Sigmoid colon (tissue), 7 donors: ENCODE data around the gene FSTL5. TPM values are rescaled to one million over a fixed set of nuclear protein-coding genes. Genes with fewer than 3 reads are reported as not detected.

ENCODE experiments used
- DNase-seq: peaks from one replicate; pipeline ENCODE4 v3.0.0-alpha.2; 2019
- H3K27ac ChIP-seq, 4 donors: fragments of 200-600 bp; sonication (generic); one replicate each; pipeline ENCODE4 v1.5.1; 2016 to 2019; ENCODE audit warnings: mild to moderate bottlenecking in 1 of 4
- H3K27me3 ChIP-seq, 3 donors: fragments of 200-600 bp; sonication (generic); one replicate each; pipeline ENCODE4 v1.5.1; 2019; ENCODE audit warnings: mild to moderate bottlenecking in 1 of 3
- H3K36me3 ChIP-seq, 4 donors: fragments of 200-600 bp; sonication (generic); one replicate each; pipeline ENCODE4 v1.5.1; 2016 to 2019
- H3K4me1 ChIP-seq, 4 donors: fragments of 200-600 bp; sonication (generic); one replicate each; pipeline ENCODE4 v1.5.1; 2017 to 2019
- H3K4me3 ChIP-seq, 4 donors: fragments of 200-600 bp; sonication (generic); one replicate each; pipeline ENCODE4 v1.5.1; 2017 to 2019; ENCODE audit warnings: mild to moderate bottlenecking in 2 of 4, moderate library complexity in 1 of 4
- H3K9me3 ChIP-seq, 4 donors: fragments of 200-600 bp in 3 of 4; sonication (generic) in 3 of 4; one replicate each; pipeline versions ENCODE4 v1.5.1 to v1.6.1; 2013 to 2019
- EP300 ChIP-seq, 4 donors: sonication (generic); formaldehyde crosslinking; IDR thresholded peaks; one replicate each; pipeline ENCODE4 v1.6.1; 2017; ENCODE audit warnings: antibody characterized with exemption in 4 of 4
- POLR2A ChIP-seq, 2 donors: fragments of 450-650 bp; IDR thresholded peaks; one replicate each; pipeline ENCODE4 v1.6.1; 2016; ENCODE audit warnings: antibody characterized with exemption in 2 of 2, mild to moderate bottlenecking in 2 of 2, moderate library complexity in 2 of 2
- POLR2AphosphoS5 ChIP-seq, 4 donors: sonication (generic); formaldehyde crosslinking; IDR thresholded peaks; one replicate each; pipeline ENCODE4 v1.6.1; 2017; ENCODE audit warnings: antibody characterized with exemption in 4 of 4
- WGBS, 2 donors: extraction: QIAGEN DNeasy Blood & Tissue Kit; methylation state at CpG; one replicate each; pipeline ENCODE4 v1.1.7; 2013; 5-methylcytosine and 5-hydroxymethylcytosine counted together
- intact Hi-C: fragments of 100-400 bp; cut with DNase I; formaldehyde crosslinking; loops from one replicate; pipeline ENCODE4 v1.15.1; 2023
- polyA plus RNA-seq, 3 donors: library from polyadenylated mRNA; stranded (reverse); fragments of 200-250 nt; gene quantifications; one replicate each; pipeline ENCODE4 v1.2.3, GENCODE V29; 2013
- total RNA-seq, 4 donors: library from RNA; depleted of rRNA; stranded (reverse); fragments of >200 nt; gene quantifications; one replicate each; pipeline ENCODE4 v1.1.0, GENCODE V29; 2016
- TF ChIP-seq, protein P1 (sequence below), 4 experiments: fragments of 450-650 bp in 3 of 4; fragments of 200-600 bp in 1 of 4; IDR thresholded peaks; one replicate each; pipeline ENCODE4 v1.5.1; 2016 to 2019; ENCODE audit warnings: antibody characterized with exemption in 4 of 4, mild to moderate bottlenecking in 3 of 4, moderate library complexity in 2 of 4
- donor health status: healthy with polysubstance abuse.
- donor health status: Bipolar disorder and iron deficiency.
- donor health status: healthy.

The FSTL5 gene
- total and polyA plus RNA-seq, 7 donors: 0.42 to 1.8 (median 0.82) TPM; not detected in 2

- DNase-seq: no peak
- Histone ChIP-seq H3K27ac (no peak overlapping the region), H3K27me3 (no peaks in the 10 kb centered on the region), H3K4me1 (no peaks in the 10 kb centered on the region), H3K36me3 (no peaks in the 10 kb centered on the region), H3K9me3 (no peaks in the 10 kb centered on the region), H3K4me3 (no peak overlapping the region)
- intact Hi-C loops: no loop called here
- TF ChIP-seq, protein P1, sequence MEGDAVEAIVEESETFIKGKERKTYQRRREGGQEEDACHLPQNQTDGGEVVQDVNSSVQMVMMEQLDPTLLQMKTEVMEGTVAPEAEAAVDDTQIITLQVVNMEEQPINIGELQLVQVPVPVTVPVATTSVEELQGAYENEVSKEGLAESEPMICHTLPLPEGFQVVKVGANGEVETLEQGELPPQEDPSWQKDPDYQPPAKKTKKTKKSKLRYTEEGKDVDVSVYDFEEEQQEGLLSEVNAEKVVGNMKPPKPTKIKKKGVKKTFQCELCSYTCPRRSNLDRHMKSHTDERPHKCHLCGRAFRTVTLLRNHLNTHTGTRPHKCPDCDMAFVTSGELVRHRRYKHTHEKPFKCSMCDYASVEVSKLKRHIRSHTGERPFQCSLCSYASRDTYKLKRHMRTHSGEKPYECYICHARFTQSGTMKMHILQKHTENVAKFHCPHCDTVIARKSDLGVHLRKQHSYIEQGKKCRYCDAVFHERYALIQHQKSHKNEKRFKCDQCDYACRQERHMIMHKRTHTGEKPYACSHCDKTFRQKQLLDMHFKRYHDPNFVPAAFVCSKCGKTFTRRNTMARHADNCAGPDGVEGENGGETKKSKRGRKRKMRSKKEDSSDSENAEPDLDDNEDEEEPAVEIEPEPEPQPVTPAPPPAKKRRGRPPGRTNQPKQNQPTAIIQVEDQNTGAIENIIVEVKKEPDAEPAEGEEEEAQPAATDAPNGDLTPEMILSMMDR (IDR thresholded peaks at IDR 0.05): no peak
- TF ChIP-seq EP300 (IDR thresholded peaks at IDR 0.05) (no peak), POLR2AphosphoS5 (IDR thresholded peaks at IDR 0.05) (no peak), POLR2A (IDR thresholded peaks at IDR 0.05) (no peak)
- WGBS, 2 donors: 82 to 85% methylated on average over 1 of the region's 1 CpG
Measured at GRCh38 chr4:161987611-161988010, 176.2 kb downstream of the FSTL5 start.

DNA sequence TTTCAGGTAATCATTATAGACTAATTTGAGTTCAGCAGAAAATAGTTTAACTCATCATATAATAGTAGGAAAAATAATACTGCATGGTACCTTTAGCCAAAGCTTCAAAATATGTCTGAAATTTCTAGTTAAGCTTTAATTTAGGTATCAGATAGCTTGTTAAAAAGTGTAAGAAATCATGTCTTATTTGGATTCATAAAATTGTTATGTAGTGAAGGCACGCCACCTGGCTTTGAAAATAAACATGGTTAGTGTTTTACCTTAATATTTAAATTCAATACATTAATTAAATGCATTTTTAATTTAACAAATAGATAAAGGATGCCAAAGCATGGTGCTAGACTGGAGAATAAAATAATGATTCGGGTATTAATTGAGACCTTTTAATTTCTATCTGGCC, 211.4 kb downstream of the FSTL5 start:
- H3K27me3 ChIP-seq: no peaks in the 10 kb centered on the region
- no peaks in the 10 kb centered on the region for H3K9me3 ChIP-seq
- H3K36me3 ChIP-seq: no peaks in the 10 kb centered on the region
- H3K4me3 ChIP-seq: no peak overlapping the region
- H3K27ac ChIP-seq: no peak overlapping the region
- WGBS, 2 donors: 53 to 60% methylated on average over 2 of the region's 2 CpGs
- no peak for DNase-seq
- no peaks in the 10 kb centered on the region for H3K4me1 ChIP-seq
- TF ChIP-seq EP300 (IDR thresholded peaks at IDR 0.05): no peak
- TF ChIP-seq POLR2AphosphoS5 (IDR thresholded peaks at IDR 0.05): no peak
- TF ChIP-seq, protein P1 (IDR thresholded peaks at IDR 0.05): no peak
- TF ChIP-seq POLR2A (IDR thresholded peaks at IDR 0.05): no peak
- intact Hi-C loops: no loop called here

- H3K27ac ChIP-seq: no peak overlapping the region
- 72 to 79% methylated on average over 4 of the region's 4 CpGs for WGBS, 2 donors
- TF ChIP-seq, protein P1 (IDR thresholded peaks at IDR 0.05): no peak
- no peak for TF ChIP-seq POLR2AphosphoS5 (IDR thresholded peaks at IDR 0.05)
- no peak for TF ChIP-seq POLR2A (IDR thresholded peaks at IDR 0.05)
- TF ChIP-seq EP300 (IDR thresholded peaks at IDR 0.05): no peak
- H3K4me1 ChIP-seq: no peaks in the 10 kb centered on the region
- no peaks in the 10 kb centered on the region for H3K36me3 ChIP-seq
- H3K9me3 ChIP-seq: no peaks in the 10 kb centered on the region
- no peak overlapping the region for H3K4me3 ChIP-seq
- no peaks in the 10 kb centered on the region for H3K27me3 ChIP-seq
- no peak for DNase-seq
- intact Hi-C loops: no loop called here
Measured at GRCh38 chr4:161949946-161950725, 213.7 kb downstream of the FSTL5 start.

DNA sequence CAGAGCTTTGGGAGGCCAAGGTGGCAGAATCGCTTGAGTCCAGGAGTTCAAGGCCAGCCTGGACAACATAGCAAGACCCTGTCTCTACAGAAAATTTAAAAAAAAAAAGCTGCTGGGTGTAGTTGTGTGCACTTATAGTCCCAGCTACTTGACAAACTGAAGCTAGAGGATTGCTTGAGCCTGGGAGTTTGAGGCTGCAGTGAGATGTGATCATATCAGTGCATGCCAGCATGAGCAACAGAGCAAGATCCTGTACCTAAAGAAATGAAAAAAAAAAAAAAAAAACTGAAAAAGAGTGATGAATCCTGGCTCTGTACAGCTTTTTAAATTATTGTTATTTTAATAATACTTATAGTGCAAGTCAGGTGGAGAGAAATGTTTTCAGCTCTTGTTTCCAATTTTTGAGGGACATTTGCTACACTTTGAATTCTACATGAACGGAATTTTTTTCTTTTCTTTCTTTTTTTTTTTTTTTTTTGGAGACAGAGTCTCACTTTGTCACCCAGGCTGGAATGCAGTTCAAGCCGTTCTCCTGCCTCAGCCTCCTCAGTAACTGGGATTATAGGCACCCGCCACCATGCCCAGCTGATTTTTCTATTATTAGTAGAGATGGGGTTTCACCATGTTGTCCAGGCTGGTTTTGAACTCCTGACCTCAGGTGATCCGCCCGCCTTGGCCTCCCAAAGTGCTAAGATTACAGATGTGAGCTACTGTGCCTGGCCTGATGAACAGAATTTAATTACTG, 215.6 kb downstream of the FSTL5 start:
- no peaks in the 10 kb centered on the region for H3K4me1 ChIP-seq
- H3K9me3 ChIP-seq: no peaks in the 10 kb centered on the region
- no peaks in the 10 kb centered on the region for H3K27me3 ChIP-seq
- H3K27ac ChIP-seq: no peak overlapping the region
- TF ChIP-seq POLR2A (IDR thresholded peaks at IDR 0.05) (no peak), EP300 (IDR thresholded peaks at IDR 0.05) (no peak), POLR2AphosphoS5 (IDR thresholded peaks at IDR 0.05) (no peak)
- TF ChIP-seq, protein P1 (IDR thresholded peaks at IDR 0.05): no peak
- no peak for DNase-seq
- intact Hi-C loops: no loop called here
- no peak overlapping the region for H3K4me3 ChIP-seq
- 89 to 90% methylated on average over 6 of the region's 6 CpGs for WGBS, 2 donors
- H3K36me3 ChIP-seq: no peaks in the 10 kb centered on the region
